ENCODE data around the gene EEA1. TPM values are rescaled to one million over a fixed set of nuclear protein-coding genes. Genes with fewer than 3 reads are reported as not detected.

EEA1 gene
- total RNA-seq, 1 experiment from 2014 or later, result 35.7 TPM

- H3K27me3 ChIP-seq (replicated peaks; ENCODE audit: insufficient read depth, low read depth, low read length, poor library complexity), result no peaks in the 10 kb centered on the region
- no TSS peak for BruUV-seq (replicated peaks)
- H3K4me1 ChIP-seq (ENCODE audit: insufficient read depth, low read length, poor library complexity, severe bottlenecking), result peaks cover 40% of the 10 kb centered on the region
- ChIA-PET CTCF (no interaction called here), POLR2A (ENCODE audit: low non-redundant PET) (no interaction called here)
- H3K9me3 ChIP-seq (ENCODE audit: low read depth, low read length, poor library complexity, severe bottlenecking), result no peaks in the 10 kb centered on the region
- intact Hi-C loops (cut with micrococcal nuclease; ENCODE audit: unreplicated experiment), result no loop called here
- no peak for DNase-seq (ENCODE audit: low spot score)
- no peak overlapping the region for H3K4me3 ChIP-seq (ENCODE audit: low read depth, low read length, poor library complexity, severe bottlenecking)
- H3K36me3 ChIP-seq (ENCODE audit: insufficient read depth, low read length, poor library complexity, severe bottlenecking), result no peaks in the 10 kb centered on the region
- H3K27ac ChIP-seq (ENCODE audit: low read depth, low read length, poor library complexity, severe bottlenecking), result no peak overlapping the region
- TF ChIP-seq EZH2 (IDR thresholded peaks at IDR 0.05; ENCODE audit: borderline replicate concordance, low read depth, low read length, poor library complexity, severe bottlenecking) (no peak), CTCF (conservative IDR thresholded peaks at IDR 0.05; ENCODE audit: low read depth, low read length) (no peak)
Measured at GRCh38 chr12:92771001-92771400, 158.1 kb downstream of the EEA1 start.

GRCh38 chr12:92769124-92769901 is 159.8 kb downstream of the EEA1 start:
- BruUV-seq (replicated peaks), result no TSS peak
- CTCF ChIA-PET, result no interaction called here
- peaks cover 40% of the 10 kb centered on the region for H3K4me1 ChIP-seq (ENCODE audit: insufficient read depth, low read length, poor library complexity, severe bottlenecking)
- H3K4me3 ChIP-seq (ENCODE audit: low read depth, low read length, poor library complexity, severe bottlenecking), result no peak overlapping the region
- H3K36me3 ChIP-seq (ENCODE audit: insufficient read depth, low read length, poor library complexity, severe bottlenecking), result no peaks in the 10 kb centered on the region
- DNase-seq (ENCODE audit: low spot score), result no peak
- no peaks in the 10 kb centered on the region for H3K9me3 ChIP-seq (ENCODE audit: low read depth, low read length, poor library complexity, severe bottlenecking)
- no peak overlapping the region for H3K27ac ChIP-seq (ENCODE audit: low read depth, low read length, poor library complexity, severe bottlenecking)
- no peak for TF ChIP-seq EZH2 (IDR thresholded peaks at IDR 0.05; ENCODE audit: borderline replicate concordance, low read depth, low read length, poor library complexity, severe bottlenecking)
- TF ChIP-seq CTCF (conservative IDR thresholded peaks at IDR 0.05; ENCODE audit: low read depth, low read length), result no peak
- POLR2A ChIA-PET (ENCODE audit: low non-redundant PET), result no interaction called here
- intact Hi-C loops (cut with micrococcal nuclease; ENCODE audit: unreplicated experiment), result no loop called here
- H3K27me3 ChIP-seq (replicated peaks; ENCODE audit: insufficient read depth, low read depth, low read length, poor library complexity), result no peaks in the 10 kb centered on the region

DNA sequence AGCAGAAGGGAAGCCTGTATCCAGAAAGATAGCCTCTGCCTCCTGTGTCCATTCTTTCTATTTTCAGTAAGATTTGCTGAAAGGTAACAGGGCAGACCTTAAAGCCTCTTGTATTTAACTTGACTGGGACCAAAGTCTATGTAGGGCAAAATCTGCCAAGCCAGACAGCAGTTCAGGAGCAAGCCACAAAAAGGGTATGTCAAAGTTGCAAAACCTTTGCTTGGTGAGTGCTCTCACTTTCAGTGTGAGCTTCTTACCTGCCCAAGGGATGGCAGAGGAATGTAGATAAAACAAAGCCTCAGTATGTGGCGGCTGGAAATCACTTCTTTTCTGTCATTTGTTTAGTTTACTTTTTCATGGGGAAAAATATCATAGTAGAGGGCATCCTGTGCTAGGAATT is 163.2 kb downstream of the EEA1 start:
- H3K36me3 ChIP-seq (ENCODE audit: insufficient read depth, low read length, poor library complexity, severe bottlenecking), result no peaks in the 10 kb centered on the region
- DNase-seq (ENCODE audit: low spot score), result no peak
- BruUV-seq (replicated peaks), result no TSS peak
- H3K27me3 ChIP-seq (replicated peaks; ENCODE audit: insufficient read depth, low read depth, low read length, poor library complexity), result no peaks in the 10 kb centered on the region
- intact Hi-C loops (cut with micrococcal nuclease; ENCODE audit: unreplicated experiment), result no loop called here
- ChIA-PET CTCF (interaction anchor here (0.7 kb wide), 1 partner anchor 157 kb away, joined by 6 read pairs; no protein-coding TSS in a partner anchor), POLR2A (ENCODE audit: low non-redundant PET) (no interaction called here)
- no peak overlapping the region for H3K27ac ChIP-seq (ENCODE audit: low read depth, low read length, poor library complexity, severe bottlenecking)
- TF ChIP-seq EZH2 (IDR thresholded peaks at IDR 0.05; ENCODE audit: borderline replicate concordance, low read depth, low read length, poor library complexity, severe bottlenecking), result no peak
- no peaks in the 10 kb centered on the region for H3K9me3 ChIP-seq (ENCODE audit: low read depth, low read length, poor library complexity, severe bottlenecking)
- H3K4me1 ChIP-seq (ENCODE audit: insufficient read depth, low read length, poor library complexity, severe bottlenecking), result peaks cover 17% of the 10 kb centered on the region
- H3K4me3 ChIP-seq (ENCODE audit: low read depth, low read length, poor library complexity, severe bottlenecking), result no peak overlapping the region

DNA sequence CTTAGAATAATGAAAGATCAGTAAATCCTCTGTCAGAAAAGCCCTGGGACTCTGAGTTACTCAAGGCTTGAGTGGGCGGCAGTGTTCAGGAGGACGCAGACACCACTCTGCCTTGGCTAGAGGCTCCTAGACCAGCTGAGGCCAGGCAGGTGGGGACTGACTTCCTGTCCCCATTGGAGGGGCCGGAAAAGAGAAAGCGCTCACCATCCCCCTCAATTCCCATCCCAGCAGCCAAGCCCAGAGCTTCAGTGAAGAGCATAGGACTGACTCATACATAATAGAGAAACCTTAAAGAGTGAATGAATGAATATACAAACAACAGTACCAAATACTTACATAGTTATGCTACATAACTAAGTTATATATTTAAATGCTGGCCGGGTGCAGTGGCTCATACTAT is 164.3 kb downstream of the EEA1 start:
- no peak overlapping the region for H3K27ac ChIP-seq (ENCODE audit: low read depth, low read length, poor library complexity, severe bottlenecking)
- no peak for TF ChIP-seq EZH2 (IDR thresholded peaks at IDR 0.05; ENCODE audit: borderline replicate concordance, low read depth, low read length, poor library complexity, severe bottlenecking)
- TF ChIP-seq CTCF (conservative IDR thresholded peaks at IDR 0.05; ENCODE audit: low read depth, low read length), result no peak
- ChIA-PET POLR2A (ENCODE audit: low non-redundant PET) (no interaction called here), CTCF (no interaction called here)
- H3K27me3 ChIP-seq (replicated peaks; ENCODE audit: insufficient read depth, low read depth, low read length, poor library complexity), result no peaks in the 10 kb centered on the region
- H3K4me3 ChIP-seq (ENCODE audit: low read depth, low read length, poor library complexity, severe bottlenecking), result no peak overlapping the region
- H3K9me3 ChIP-seq (ENCODE audit: low read depth, low read length, poor library complexity, severe bottlenecking), result no peaks in the 10 kb centered on the region
- BruUV-seq (replicated peaks), result no TSS peak
- peak; percentile 43 for DNase-seq (ENCODE audit: low spot score)
- peaks cover 14% of the 10 kb centered on the region for H3K4me1 ChIP-seq (ENCODE audit: insufficient read depth, low read length, poor library complexity, severe bottlenecking)
- H3K36me3 ChIP-seq (ENCODE audit: insufficient read depth, low read length, poor library complexity, severe bottlenecking), result no peaks in the 10 kb centered on the region
- intact Hi-C loops (cut with micrococcal nuclease; ENCODE audit: unreplicated experiment), result no loop called here

All from A673 (cell line).